HG02798 (cell line): ENCODE results near the gene SLITRK2.

Source experiments
- ATAC-seq: cut with Tn5 transposase; IDR thresholded peaks from one replicate; pipeline ENCODE4 v1.9.1; 2021; ENCODE audit warnings: mild to moderate bottlenecking; ENCODE audit not compliant: unreplicated experiment, poor library complexity

The SLITRK2 gene

GRCh38 chrX:145817331-145818185 is at the start of gene SLITRK2:
Gene SLITRK2, plus strand, starts transcription at chrX:145817829. Its CDS starts 4,597 bp downstream, at chrX:145822426.
- no peak for ATAC-seq

GRCh38 chrX:145773006-145773405 is 44.6 kb upstream of the SLITRK2 start:
- ATAC-seq: no peak

DNA sequence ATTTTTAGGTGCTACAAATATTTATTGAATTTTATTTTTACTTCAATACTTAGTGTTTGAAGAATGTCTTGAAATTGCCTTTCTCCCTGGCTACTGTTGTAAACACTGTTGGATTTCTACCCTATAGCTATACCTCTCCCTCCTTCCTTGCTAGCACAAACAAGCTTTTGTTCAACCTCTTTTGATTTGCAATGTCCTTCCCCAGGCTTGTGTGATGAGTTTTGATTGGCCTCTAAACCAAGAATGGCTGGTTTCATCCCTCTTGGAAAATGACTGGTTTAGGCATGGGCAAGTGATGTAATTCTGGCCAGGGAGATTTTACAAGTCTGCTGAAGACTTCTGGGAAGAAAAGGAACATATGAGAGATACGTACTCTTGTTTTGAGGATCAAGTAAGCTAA is 25.3 kb upstream of the SLITRK2 start:
- no peak for ATAC-seq

DNA sequence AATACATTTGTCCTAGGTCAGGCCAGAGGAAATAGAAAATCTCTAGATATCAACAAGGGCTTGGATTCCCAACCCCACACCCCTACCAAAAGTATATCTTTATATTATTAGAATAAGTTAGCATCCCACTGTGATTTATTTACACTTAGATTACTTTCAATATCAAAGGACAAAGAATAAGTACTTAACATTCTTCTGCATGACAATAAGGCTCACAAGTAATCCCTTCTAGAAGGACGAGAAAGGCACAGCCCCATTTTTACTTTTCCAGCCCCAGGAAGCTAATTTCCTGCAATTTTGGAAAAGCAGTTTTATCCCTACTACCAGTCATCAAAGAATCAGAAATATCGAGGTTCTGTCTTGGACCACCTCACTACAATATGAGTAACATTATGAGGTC is 14.1 kb upstream of the SLITRK2 start:
- ATAC-seq: no peak

- ATAC-seq: no peak
Measured at GRCh38 chrX:145813081-145813480, 4.5 kb upstream of the SLITRK2 start.

- ATAC-seq: no peak
Measured at GRCh38 chrX:145816601-145817315, 871 bp upstream of the SLITRK2 start.

- no peak for ATAC-seq
Measured at GRCh38 chrX:145818186-145819113, 821 bp downstream of the SLITRK2 start.

- ATAC-seq: no peak
Measured at GRCh38 chrX:145820825-145821224, 3.2 kb downstream of the SLITRK2 start.

- no peak for ATAC-seq
Measured at GRCh38 chrX:145821291-145821897, 3.8 kb downstream of the SLITRK2 start.

- no peak for ATAC-seq
Measured at GRCh38 chrX:145821898-145822571, 4.4 kb downstream of the SLITRK2 start.

DNA sequence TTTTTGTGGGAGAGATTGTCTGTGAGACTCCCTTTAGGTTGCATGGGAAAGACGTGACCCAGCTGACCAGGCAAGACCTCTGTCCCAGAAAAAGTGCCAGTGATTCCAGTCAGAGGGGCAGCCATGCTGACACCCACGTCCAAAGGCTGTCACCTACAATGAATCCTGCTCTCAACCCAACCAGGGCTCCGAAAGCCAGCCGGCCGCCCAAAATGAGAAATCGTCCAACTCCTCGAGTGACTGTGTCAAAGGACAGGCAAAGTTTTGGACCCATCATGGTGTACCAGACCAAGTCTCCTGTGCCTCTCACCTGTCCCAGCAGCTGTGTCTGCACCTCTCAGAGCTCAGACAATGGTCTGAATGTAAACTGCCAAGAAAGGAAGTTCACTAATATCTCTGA is 5.5 kb downstream of the SLITRK2 start:
- no peak for ATAC-seq

DNA sequence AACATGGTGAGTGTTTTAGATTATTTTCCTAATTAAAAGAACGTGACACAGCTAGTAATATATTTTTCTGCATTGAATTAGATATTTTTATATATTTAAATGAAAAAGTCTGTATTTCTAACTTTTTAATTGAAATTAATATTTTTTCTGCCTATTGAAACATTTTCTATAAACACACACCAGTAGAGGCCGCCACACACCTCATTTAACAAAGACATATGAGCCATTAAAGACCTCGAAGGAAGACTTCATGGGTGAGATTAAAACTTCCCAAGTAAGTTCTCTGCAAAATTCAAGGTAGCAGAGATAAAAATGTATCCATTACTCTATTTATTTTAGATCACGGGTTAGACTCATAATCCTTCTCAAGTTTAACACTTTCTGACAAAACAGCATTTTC is 8.3 kb downstream of the SLITRK2 start:
- ATAC-seq: no peak

GRCh38 chrX:145826466-145826865 is 8.8 kb downstream of the SLITRK2 start:
- ATAC-seq: no peak

- no peak for ATAC-seq
Measured at GRCh38 chrX:145832796-145833195, 15.2 kb downstream of the SLITRK2 start.

GRCh38 chrX:145840531-145840930 is 22.9 kb downstream of the SLITRK2 start:
- ATAC-seq: no peak

DNA sequence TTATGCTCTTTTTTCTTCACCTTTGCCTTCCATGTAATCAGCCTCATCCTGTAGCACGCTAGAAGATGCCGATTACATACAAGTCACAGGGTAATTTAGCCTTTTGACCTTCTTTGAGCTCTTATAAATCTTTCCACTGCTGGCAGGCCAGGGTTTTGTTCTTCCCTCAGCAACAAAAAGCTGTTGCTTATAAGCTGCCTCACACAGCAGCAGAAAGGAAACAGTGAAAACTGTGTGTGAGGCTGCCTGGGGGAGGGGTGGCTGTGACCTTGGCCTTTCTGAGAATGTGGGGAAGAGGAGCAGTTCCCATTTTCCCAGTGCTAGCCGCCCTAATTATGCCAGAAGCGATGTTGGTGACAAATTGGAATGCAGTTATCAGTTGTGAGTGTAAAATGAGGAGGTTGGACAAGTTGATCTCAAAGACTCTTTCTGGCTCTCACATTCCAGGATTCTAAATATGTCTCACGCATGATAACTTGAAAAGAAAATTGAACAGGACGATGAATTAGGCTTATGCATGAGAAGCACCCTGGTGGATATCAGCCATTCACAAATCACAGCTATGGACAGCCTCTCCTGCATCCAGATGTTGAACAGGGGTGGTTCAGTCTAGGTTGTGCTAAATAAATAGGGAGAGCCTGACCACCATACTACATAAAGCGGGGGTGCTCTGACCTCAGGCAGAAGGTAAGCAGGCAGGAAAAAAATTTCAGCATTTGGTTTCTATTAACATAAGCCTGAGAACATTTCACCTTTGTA is 25.7 kb downstream of the SLITRK2 start:
- ATAC-seq: no peak

- no peak for ATAC-seq
Measured at GRCh38 chrX:145844886-145845285, 27.3 kb downstream of the SLITRK2 start.

DNA sequence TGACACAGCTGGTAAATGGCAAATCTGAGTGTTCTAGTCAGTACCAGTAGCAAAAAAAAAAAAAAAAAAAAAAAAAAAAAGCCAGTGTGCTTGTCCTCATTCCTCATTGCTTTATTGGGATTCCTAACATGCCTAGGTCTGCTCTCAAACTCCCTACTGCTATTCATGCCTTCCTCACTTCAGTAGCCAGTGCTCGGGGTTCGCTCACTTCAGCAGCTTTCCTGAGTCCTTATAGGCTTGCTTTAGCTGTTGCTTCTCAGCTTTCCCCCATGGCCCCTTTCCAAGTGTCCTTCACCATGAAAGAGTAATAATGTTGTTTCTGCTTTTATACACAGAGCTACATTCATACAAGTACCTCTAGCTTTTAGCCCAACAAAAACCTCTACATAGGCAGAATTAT is 30.8 kb downstream of the SLITRK2 start:
- no peak for ATAC-seq

DNA sequence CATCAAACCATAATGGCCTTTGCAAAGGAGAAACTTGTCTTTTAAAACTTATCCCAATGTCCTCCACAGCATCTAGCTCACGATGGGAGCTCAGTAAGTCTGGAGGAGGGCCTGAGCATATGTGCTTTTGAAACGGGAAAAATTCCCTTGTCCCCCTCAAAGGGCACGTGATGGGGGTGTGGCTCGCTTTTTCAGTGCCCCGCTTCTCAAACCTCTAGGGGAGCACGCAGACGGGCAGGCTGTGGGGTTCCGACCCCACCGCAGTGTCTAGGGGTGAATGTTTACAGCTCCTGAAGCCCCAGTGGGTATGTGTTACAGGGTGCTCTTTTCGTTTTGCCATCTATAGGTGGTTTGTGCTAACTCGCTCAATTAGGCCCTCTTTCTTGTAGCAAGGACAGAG is 31.2 kb downstream of the SLITRK2 start:
- ATAC-seq: no peak
